Measurements from ENCODE around the gene VMP1.

The VMP1 gene

GRCh38 chr17:59722623-59723022, 15.2 kb downstream of the VMP1 start:
- Histone ChIP-seq H3F3A (ENCODE audit: insufficient read depth) (no peaks in the 10 kb centered on the region), H3K79me2 (ENCODE audit: insufficient read depth, low read length) (peaks cover 74% of the 10 kb centered on the region), H3K9me3 (ENCODE audit: insufficient read depth, low read length) (no peaks in the 10 kb centered on the region), H3K9me2 (replicated peaks; ENCODE audit: insufficient read depth, low read length) (no peaks in the 10 kb centered on the region), H3K9ac (ENCODE audit: low read length) (no peak overlapping the region), H3K4me3 (ENCODE audit: insufficient read depth, low read length, poor library complexity, severe bottlenecking) (no peak overlapping the region), H3K27me3 (ENCODE audit: low read length) (no peaks in the 10 kb centered on the region), H3K4me2 (ENCODE audit: low read depth, low read length, poor library complexity, severe bottlenecking) (no peak overlapping the region), H3K27ac (ENCODE audit: low read depth, low read length) (no peak overlapping the region), H3K36me3 (ENCODE audit: low read length) (no peaks in the 10 kb centered on the region), H4K20me1 (ENCODE audit: low read depth, low read length) (no peaks in the 10 kb centered on the region), H2AFZ (ENCODE audit: low read depth, low read length, severe bottlenecking) (no peak overlapping the region)
- TF ChIP-seq CTCF (IDR thresholded peaks at IDR 0.05; ENCODE audit: insufficient read depth, low read length, poor library complexity, severe bottlenecking) (no peak), EZH2phosphoT487 (conservative IDR thresholded peaks at IDR 0.05; ENCODE audit: low read length) (no peak)

GRCh38 chr17:59723041-59723440, 15.6 kb downstream of the VMP1 start:
- H3K4me2 ChIP-seq (ENCODE audit: low read depth, low read length, poor library complexity, severe bottlenecking) = no peak overlapping the region
- H3K9ac ChIP-seq (ENCODE audit: low read length) = no peak overlapping the region
- no peak overlapping the region for H3K4me3 ChIP-seq (ENCODE audit: insufficient read depth, low read length, poor library complexity, severe bottlenecking)
- H2AFZ ChIP-seq (ENCODE audit: low read depth, low read length, severe bottlenecking) = no peak overlapping the region
- no peaks in the 10 kb centered on the region for H3K36me3 ChIP-seq (ENCODE audit: low read length)
- H3K27ac ChIP-seq (ENCODE audit: low read depth, low read length) = no peak overlapping the region
- peaks cover 74% of the 10 kb centered on the region for H3K79me2 ChIP-seq (ENCODE audit: insufficient read depth, low read length)
- no peaks in the 10 kb centered on the region for H3K9me3 ChIP-seq (ENCODE audit: insufficient read depth, low read length)
- TF ChIP-seq CTCF (IDR thresholded peaks at IDR 0.05; ENCODE audit: insufficient read depth, low read length, poor library complexity, severe bottlenecking) = no peak
- no peak for TF ChIP-seq EZH2phosphoT487 (conservative IDR thresholded peaks at IDR 0.05; ENCODE audit: low read length)
- no peaks in the 10 kb centered on the region for H4K20me1 ChIP-seq (ENCODE audit: low read depth, low read length)
- no peaks in the 10 kb centered on the region for H3F3A ChIP-seq (ENCODE audit: insufficient read depth)
- H3K27me3 ChIP-seq (ENCODE audit: low read length) = no peaks in the 10 kb centered on the region
- H3K9me2 ChIP-seq (replicated peaks; ENCODE audit: insufficient read depth, low read length) = no peaks in the 10 kb centered on the region

GRCh38 chr17:59723607-59724006, 16.2 kb downstream of the VMP1 start:
- Histone ChIP-seq H3K36me3 (ENCODE audit: low read length) (no peaks in the 10 kb centered on the region), H3F3A (ENCODE audit: insufficient read depth) (no peaks in the 10 kb centered on the region), H3K9me2 (replicated peaks; ENCODE audit: insufficient read depth, low read length) (no peaks in the 10 kb centered on the region), H3K9me3 (ENCODE audit: insufficient read depth, low read length) (no peaks in the 10 kb centered on the region), H3K9ac (ENCODE audit: low read length) (no peak overlapping the region), H4K20me1 (ENCODE audit: low read depth, low read length) (no peaks in the 10 kb centered on the region), H3K4me3 (ENCODE audit: insufficient read depth, low read length, poor library complexity, severe bottlenecking) (no peak overlapping the region), H3K27me3 (ENCODE audit: low read length) (no peaks in the 10 kb centered on the region), H3K79me2 (ENCODE audit: insufficient read depth, low read length) (peaks cover 77% of the 10 kb centered on the region), H3K4me2 (ENCODE audit: low read depth, low read length, poor library complexity, severe bottlenecking) (no peak overlapping the region), H2AFZ (ENCODE audit: low read depth, low read length, severe bottlenecking) (no peak overlapping the region), H3K27ac (ENCODE audit: low read depth, low read length) (no peak overlapping the region)
- no peak for TF ChIP-seq EZH2phosphoT487 (conservative IDR thresholded peaks at IDR 0.05; ENCODE audit: low read length)
- no peak for TF ChIP-seq CTCF (IDR thresholded peaks at IDR 0.05; ENCODE audit: insufficient read depth, low read length, poor library complexity, severe bottlenecking)
